Measurements from ENCODE around the gene TNK2.
"Not testable (repeated sequence)": the region's sequence is repeated elsewhere in the genome, so short reads cannot be mapped to it uniquely, and the experiment has no call there.

Gene TNK2

DNA sequence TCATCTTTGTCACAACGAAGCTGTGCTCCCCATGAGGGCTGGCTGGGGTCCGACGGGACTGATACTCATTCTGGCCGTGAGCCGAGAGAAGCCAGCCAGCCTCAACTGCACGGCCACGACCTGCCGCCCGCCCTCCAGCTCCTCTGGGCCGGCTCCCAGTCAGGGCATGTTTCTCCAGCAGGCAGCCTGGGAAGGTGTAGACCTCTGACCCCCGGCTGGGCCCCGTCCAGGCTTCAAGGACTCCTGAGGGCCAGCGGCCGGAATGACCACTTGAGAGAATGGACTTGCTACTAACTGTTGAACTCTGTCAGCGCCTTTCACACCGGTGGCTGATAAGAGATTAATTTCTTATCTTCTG, 78.5 kb downstream of the TNK2 start:
- no peak for DNase-seq (ENCODE audit: extremely low read depth, low read depth)
- H3K4me3 ChIP-seq (replicated peaks; ENCODE audit: low read depth, low read length) = no peak overlapping the region
- TF ChIP-seq, protein P1, sequence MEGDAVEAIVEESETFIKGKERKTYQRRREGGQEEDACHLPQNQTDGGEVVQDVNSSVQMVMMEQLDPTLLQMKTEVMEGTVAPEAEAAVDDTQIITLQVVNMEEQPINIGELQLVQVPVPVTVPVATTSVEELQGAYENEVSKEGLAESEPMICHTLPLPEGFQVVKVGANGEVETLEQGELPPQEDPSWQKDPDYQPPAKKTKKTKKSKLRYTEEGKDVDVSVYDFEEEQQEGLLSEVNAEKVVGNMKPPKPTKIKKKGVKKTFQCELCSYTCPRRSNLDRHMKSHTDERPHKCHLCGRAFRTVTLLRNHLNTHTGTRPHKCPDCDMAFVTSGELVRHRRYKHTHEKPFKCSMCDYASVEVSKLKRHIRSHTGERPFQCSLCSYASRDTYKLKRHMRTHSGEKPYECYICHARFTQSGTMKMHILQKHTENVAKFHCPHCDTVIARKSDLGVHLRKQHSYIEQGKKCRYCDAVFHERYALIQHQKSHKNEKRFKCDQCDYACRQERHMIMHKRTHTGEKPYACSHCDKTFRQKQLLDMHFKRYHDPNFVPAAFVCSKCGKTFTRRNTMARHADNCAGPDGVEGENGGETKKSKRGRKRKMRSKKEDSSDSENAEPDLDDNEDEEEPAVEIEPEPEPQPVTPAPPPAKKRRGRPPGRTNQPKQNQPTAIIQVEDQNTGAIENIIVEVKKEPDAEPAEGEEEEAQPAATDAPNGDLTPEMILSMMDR (IDR thresholded peaks at IDR 0.05; ENCODE audit: low read depth, low read length, missing control alignments) = no peak

DNA sequence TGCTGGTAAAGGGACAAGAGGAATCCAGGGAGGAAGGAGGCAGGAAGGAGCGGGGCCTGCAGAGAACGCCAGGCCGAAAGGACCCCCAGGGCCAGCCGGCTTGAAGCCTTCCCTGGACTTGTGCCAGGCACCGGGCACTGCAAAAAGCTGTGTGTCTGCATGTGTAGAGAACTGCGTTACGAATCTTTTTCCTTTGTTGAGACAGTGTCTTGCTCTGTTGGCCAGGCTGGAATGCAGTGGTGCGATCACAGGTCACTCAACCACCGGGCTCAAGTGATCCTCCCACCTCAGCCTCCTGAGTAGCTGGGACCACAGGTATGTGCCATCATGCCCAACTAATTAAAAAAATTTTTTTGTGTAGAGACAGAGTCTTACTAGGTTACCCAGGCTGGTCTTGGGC, 79.6 kb downstream of the TNK2 start:
- H3K4me3 ChIP-seq (replicated peaks; ENCODE audit: low read depth, low read length) = no peak overlapping the region
- TF ChIP-seq, protein P1 (IDR thresholded peaks at IDR 0.05; ENCODE audit: low read depth, low read length, missing control alignments) = no peak
- DNase-seq (ENCODE audit: extremely low read depth, low read depth) = no peak

DNA sequence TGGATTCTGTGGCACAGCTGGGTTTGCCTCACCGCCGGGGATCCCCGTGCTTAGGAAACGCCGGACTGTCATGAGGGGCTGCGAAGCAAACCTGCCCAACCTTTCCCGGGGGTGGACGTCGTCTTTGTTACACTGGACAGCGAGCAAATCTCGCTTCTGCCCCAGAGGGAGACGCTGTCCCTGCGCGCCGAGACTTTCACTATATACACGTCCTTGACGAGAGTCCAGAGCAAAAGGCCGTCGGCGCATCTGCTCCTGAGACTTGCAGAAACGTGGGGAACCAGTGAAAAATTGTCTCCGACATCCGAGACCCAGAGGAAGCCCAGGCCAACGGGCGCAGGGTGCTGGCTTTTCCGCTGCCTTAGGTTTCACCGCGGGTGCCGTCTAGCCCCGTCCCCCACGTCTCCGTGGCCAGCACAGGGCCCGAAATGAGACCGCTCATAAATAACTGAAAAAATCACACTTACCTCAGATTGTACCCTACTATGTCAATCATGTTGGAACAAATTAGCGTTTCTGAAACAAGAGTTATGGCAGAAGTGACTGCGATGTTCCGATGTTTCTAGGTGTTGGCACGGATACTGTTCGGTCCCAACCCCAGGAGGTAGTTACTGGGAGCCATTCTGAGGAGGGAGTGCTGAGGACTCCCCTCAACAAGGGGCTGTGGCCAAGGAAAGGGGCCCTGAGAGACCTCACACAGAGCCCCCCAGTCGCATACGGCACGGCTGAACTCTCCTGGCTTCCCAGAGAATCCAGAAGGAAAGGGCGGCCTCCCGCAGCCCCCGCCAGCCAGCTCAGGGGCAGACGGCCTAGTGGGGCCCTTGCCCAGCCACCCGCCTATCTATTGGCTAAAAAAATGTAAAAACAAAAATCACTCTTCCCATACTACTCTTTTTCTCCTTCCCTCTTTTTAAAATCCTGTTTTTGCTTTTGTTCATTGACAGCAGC, 82.2 kb downstream of the TNK2 start:
- TF ChIP-seq, protein P1 (IDR thresholded peaks at IDR 0.05; ENCODE audit: low read depth, low read length, missing control alignments) = no peak
- DNase-seq (ENCODE audit: extremely low read depth, low read depth) = no peak
- H3K4me3 ChIP-seq (replicated peaks; ENCODE audit: low read depth, low read length) = no peak overlapping the region

DNA sequence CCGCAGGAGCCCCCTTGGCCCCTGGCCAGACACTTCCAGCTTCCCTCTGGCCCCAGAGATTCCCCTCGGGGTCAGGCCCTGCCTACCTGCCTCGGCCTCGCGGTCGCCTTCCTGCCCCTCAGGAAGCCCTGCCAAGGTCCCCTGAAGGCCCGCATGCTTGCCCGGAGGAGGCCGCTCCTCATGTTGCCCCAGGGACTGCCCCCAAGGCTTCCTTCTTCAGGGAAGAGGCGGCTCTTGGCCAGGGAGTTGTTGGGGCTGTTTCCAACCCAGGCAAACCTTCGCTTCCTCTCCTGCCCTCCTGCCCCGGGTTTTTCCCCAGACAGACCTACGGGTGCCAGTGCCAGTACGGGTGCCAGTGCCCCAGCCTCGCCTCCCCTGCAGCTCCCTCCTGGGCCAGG, 83.2 kb downstream of the TNK2 start:
- no peak for DNase-seq (ENCODE audit: extremely low read depth, low read depth)
- H3K4me3 ChIP-seq (replicated peaks; ENCODE audit: low read depth, low read length) = no peak overlapping the region
- TF ChIP-seq, protein P1 (IDR thresholded peaks at IDR 0.05; ENCODE audit: low read depth, low read length, missing control alignments) = no peak

DNA sequence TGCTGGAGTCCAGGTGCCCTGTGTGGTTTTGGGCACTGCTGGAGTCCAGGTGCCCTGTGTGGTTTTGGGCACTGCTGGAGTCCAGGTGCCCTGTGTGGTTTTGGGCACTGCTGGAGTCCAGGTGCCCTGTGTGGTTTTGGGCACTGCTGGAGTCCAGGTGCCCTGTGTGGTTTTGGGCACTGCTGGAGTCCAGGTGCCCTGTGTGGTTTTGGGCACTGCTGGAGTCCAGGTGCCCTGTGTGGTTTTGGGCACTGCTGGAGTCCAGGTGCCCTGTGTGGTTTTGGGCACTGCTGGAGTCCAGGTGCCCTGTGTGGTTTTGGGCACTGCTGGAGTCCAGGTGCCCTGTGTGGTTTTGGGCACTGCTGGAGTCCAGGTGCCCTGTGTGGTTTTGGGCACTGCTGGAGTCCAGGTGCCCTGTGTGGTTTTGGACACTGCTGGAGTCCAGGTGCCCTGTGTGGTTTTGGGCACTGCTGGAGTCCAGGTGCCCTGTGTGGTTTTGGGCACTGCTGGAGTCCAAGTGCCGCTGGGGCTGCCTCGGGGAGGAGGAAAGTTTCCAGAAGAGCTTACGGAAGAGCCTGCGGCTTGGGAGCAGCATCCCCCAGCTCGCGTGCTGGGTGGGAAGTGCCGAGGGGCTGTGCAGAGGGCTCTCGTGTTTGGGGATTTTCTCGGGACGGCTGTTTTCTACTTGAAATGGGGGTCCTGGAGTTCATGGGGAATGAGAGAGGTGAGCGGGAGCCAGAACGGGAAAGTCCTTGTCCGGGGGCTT, 83.7 kb downstream of the TNK2 start:
- DNase-seq (ENCODE audit: extremely low read depth, low read depth); H3K4me3 ChIP-seq (replicated peaks; ENCODE audit: low read depth, low read length): not testable (repeated sequence)

DNA sequence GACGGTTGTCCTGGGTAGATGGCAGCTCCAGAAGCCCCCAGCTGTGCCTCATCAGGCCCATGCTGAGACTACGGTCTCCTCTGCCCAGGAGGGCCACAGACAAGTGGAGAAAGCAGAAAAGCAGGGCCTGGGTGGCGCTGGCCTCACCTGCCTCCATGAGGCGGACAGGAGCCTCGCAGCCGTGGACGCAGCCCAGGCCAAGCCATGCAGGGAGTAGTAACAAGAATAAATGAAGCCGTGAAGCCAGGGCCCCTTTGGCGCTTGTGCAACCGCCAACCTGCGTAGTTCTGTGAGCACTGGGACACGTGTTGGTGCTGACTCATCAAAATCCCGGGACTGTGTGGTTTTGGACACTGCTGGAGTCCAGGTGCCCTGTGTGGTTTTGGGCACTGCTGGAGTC, 84.4 kb downstream of the TNK2 start:
- TF ChIP-seq, protein P1 (IDR thresholded peaks at IDR 0.05; ENCODE audit: low read depth, low read length, missing control alignments) = no peak
- no peak overlapping the region for H3K4me3 ChIP-seq (replicated peaks; ENCODE audit: low read depth, low read length)
- no peak for DNase-seq (ENCODE audit: extremely low read depth, low read depth)

DNA sequence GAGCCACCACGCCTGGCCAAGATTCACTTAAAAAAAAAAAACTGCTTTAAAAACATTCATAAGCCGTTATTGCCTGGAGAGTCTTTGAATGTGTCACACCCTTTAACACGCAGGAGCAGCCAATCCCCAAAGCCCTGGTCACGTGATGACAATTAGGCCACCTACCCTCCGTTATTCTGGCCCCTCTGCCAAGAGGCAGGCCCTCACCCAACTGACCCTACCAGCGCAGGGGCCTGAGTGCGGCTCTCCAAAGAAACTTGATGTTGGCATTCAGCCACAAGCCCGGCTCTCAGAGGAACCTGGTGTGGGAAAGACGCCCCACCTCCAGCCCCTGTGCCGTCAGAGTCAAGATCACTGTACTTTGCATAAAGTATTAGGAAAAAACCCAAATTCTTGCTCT, 85.1 kb downstream of the TNK2 start:
- TF ChIP-seq, protein P1 (IDR thresholded peaks at IDR 0.05; ENCODE audit: low read depth, low read length, missing control alignments) = no peak
- H3K4me3 ChIP-seq (replicated peaks; ENCODE audit: low read depth, low read length) = no peak overlapping the region
- DNase-seq (ENCODE audit: extremely low read depth, low read depth) = no peak
